HG03103 (cell line): Measurements from ENCODE around the gene DIS3L.
A peak's percentile ranks its signal among the peaks of the same experiment; 100 is the strongest.
"Not testable (repeated sequence)": the region's sequence is repeated elsewhere in the genome, so short reads cannot be mapped to it uniquely, and the experiment has no call there.

Experiments used
- ATAC-seq: cut with Tn5 transposase; IDR thresholded peaks from one replicate; pipeline ENCODE4 v1.9.1; 2021; ENCODE audit warnings: low read depth; ENCODE audit not compliant: unreplicated experiment

The DIS3L gene

GRCh38 chr15:66308531-66308930 lies 15.2 kb downstream of the DIS3L start:
- no peak for ATAC-seq

GRCh38 chr15:66309828-66310227 lies 16.5 kb downstream of the DIS3L start:
- ATAC-seq = no peak

GRCh38 chr15:66310786-66311185 lies 17.4 kb downstream of the DIS3L start:
- no peak for ATAC-seq

- ATAC-seq = no peak
These were observed 18.8 kb downstream of the DIS3L start for GRCh38 chr15:66312144-66312543.

- no peak for ATAC-seq
These were observed 30.1 kb downstream of the DIS3L start for GRCh38 chr15:66323312-66323928.

- ATAC-seq = no peak
These were observed 32.7 kb downstream of the DIS3L start for GRCh38 chr15:66326051-66326450.

- no peak for ATAC-seq
These were observed 34.4 kb downstream of the DIS3L start for GRCh38 chr15:66327736-66328135.

- no peak for ATAC-seq
These were observed 35.4 kb downstream of the DIS3L start for GRCh38 chr15:66328771-66329170.

GRCh38 chr15:66348530-66348929 lies 55.2 kb downstream of the DIS3L start:
- ATAC-seq = not testable (repeated sequence)

- ATAC-seq = no peak
These were observed 62.6 kb downstream of the DIS3L start for GRCh38 chr15:66356077-66356358.

- peak; percentile 87 for ATAC-seq
These were observed 63.2 kb downstream of the DIS3L start, which contains the start of gene TIPIN for GRCh38 chr15:66356359-66357236. TSS of gene TIPIN (minus strand) at chr15:66356685. CDS start at chr15:66352947, 3,738 bp downstream.

- no peak for ATAC-seq
These were observed 66.4 kb downstream of the DIS3L start for GRCh38 chr15:66359740-66360139.

GRCh38 chr15:66361745-66362460 lies 68.5 kb downstream of the DIS3L start:
- not testable (repeated sequence) for ATAC-seq

- ATAC-seq = no peak
These were observed 69.4 kb downstream of the DIS3L start for GRCh38 chr15:66362776-66363175.

GRCh38 chr15:66364944-66365528 lies 71.7 kb downstream of the DIS3L start:
- no peak for ATAC-seq

GRCh38 chr15:66369773-66370651 lies 76.6 kb downstream of the DIS3L start:
- ATAC-seq = no peak

GRCh38 chr15:66374179-66374578 lies 80.8 kb downstream of the DIS3L start:
- ATAC-seq = no peak

GRCh38 chr15:66378814-66379430 lies 85.6 kb downstream of the DIS3L start:
- ATAC-seq = no peak

- ATAC-seq = not testable (repeated sequence)
These were observed 88.0 kb downstream of the DIS3L start for GRCh38 chr15:66381376-66381775.
